ENCODE measurements around the gene FARSA. TPM values are rescaled to one million over a fixed set of nuclear protein-coding genes. Genes with fewer than 3 reads are reported as not detected.

Gene FARSA
- total and polyA plus RNA-seq, 10 of the 15 experiments (the other 5 are each of a cell fraction or from before 2014, with no cell fraction given): 20.3 to 212 (median 76.4) TPM

GRCh38 chr19:12937927-12938778 is 4.6 kb upstream of the FARSA start, which contains the start of gene CALR (continued):
- TF ChIP-seq, protein P1, sequence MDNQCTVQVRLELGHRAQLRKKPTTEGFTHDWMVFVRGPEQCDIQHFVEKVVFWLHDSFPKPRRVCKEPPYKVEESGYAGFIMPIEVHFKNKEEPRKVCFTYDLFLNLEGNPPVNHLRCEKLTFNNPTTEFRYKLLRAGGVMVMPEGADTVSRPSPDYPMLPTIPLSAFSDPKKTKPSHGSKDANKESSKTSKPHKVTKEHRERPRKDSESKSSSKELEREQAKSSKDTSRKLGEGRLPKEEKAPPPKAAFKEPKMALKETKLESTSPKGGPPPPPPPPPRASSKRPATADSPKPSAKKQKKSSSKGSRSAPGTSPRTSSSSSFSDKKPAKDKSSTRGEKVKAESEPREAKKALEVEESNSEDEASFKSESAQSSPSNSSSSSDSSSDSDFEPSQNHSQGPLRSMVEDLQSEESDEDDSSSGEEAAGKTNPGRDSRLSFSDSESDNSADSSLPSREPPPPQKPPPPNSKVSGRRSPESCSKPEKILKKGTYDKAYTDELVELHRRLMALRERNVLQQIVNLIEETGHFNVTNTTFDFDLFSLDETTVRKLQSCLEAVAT (IDR thresholded peaks at IDR 0.05): no peak
- TF ChIP-seq BCL11A (IDR thresholded peaks at IDR 0.05; ENCODE audit: low read depth, low read length) (no peak), ZNF384 (IDR thresholded peaks at IDR 0.05; ENCODE audit: borderline replicate concordance, low read depth, low read length) (no peak), POLR2AphosphoS5 (IDR thresholded peaks at IDR 0.05; ENCODE audit: low read length) (peak; percentile 100), ETV6 (conservative IDR thresholded peaks at IDR 0.05 in 1 of 2, IDR thresholded peaks at IDR 0.05 in 1 of 2; ENCODE audit: borderline replicate concordance in 1 of 2, low read depth in 1 of 2) (no peak), HCFC1 (IDR thresholded peaks at IDR 0.05; ENCODE audit: low read length) (0 out of 2 replicates have a peak, but pooled peaks have one; percentile 36), IRF4 (IDR thresholded peaks at IDR 0.05; ENCODE audit: low read depth, low read length) (no peak), HDAC6 (IDR thresholded peaks at IDR 0.05; ENCODE audit: unreplicated experiment) (peak; percentile 80), SMAD1 (IDR thresholded peaks at IDR 0.05; ENCODE audit: low read depth, partially characterized antibody) (peak; percentile 69), TAF1 (IDR thresholded peaks at IDR 0.05; ENCODE audit: borderline replicate concordance, low read depth, low read length) (peak; percentile 92), RAD51 (IDR thresholded peaks at IDR 0.05) (peak; percentile 97), TBL1XR1 (IDR thresholded peaks at IDR 0.05; ENCODE audit: low read depth, low read length) (no peak), CHD1 (IDR thresholded peaks at IDR 0.05; ENCODE audit: low read depth, low read length) (peak; percentile 90; the same call in 1 of the 2 replicates), ZNF207 (IDR thresholded peaks at IDR 0.05; ENCODE audit: borderline replicate concordance) (no peak; the same call in 1 of the 2 replicates), NR2C1 (IDR thresholded peaks at IDR 0.05) (no peak), SPI1 (IDR thresholded peaks at IDR 0.05; ENCODE audit: borderline replicate concordance, insufficient read depth, low read depth, low read length) (no peak), STAT1 (conservative IDR thresholded peaks at IDR 0.05) (peak; percentile 77; the same call in 1 of the 2 replicates)

Measured in GM12878 (cell line).